GM23248 (cell line): ENCODE results near the gene MZT2A.

Experiments
- EZH2 ChIP-seq: fragments of 200-600 bp; sonication (generic); IDR thresholded peaks from 2 replicates; pipeline ENCODE4 v1.6.1; 2018; ENCODE audit warnings: antibody characterized with exemption, mild to moderate bottlenecking; ENCODE audit not compliant: insufficient read depth, poor library complexity, severe bottlenecking
- EZH2phosphoT487 ChIP-seq: fragments of 200-600 bp; sonication (generic); IDR thresholded peaks from 2 replicates; pipeline ENCODE4 v1.6.1; 2018; ENCODE audit warnings: antibody characterized with exemption, moderate library complexity, mild to moderate bottlenecking, low read depth; ENCODE audit not compliant: insufficient read depth

DNA sequence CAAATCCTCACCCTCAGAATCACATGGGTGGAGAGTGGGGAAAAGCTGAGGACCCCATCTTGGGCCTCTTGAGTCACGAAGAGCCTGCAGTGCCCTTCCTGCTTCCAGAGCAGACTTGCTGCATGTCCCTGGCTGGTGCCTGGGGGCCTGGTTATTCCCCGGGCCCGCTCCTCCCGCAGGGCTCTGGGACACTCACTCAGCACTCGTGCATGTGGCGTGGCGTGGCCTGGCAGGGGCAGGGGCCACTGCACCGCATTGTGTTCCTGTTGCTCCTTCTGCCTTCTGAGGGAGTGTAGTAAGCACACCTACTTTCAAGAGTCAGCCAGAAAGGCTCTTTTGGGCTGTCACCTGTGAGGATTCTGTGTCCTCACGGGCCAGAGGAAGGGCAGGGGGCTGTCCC lies 17.4 kb upstream of the MZT2A start:
- TF ChIP-seq EZH2 (no peak), EZH2phosphoT487 (no peak)
